Measurements from ENCODE around the gene FFAR1. TPM values are rescaled to one million over a fixed set of nuclear protein-coding genes. Genes with fewer than 3 reads are reported as not detected.

Gene FFAR1
- not detected for polyA plus RNA-seq (2013, experiment 1 of 2)
- polyA plus RNA-seq (2013, experiment 2 of 2) = not detected

- H3K4me3 ChIP-seq (ENCODE audit: extremely low read depth, insufficient read depth, low read length, poor library complexity, severe bottlenecking) = no peak within 1 kb of the TSS
- H3K9me3 ChIP-seq (ENCODE audit: control insufficient read depth, low read length) = no peaks in the 10 kb centered on the region
- 91 to 92% methylated on average over 14 to 18 of the region's 18 CpGs for WGBS, 2 experiments (ENCODE audit: insufficient coverage in 2 of 2)
- H3K27ac ChIP-seq (ENCODE audit: low read depth, low read length, severe bottlenecking) = no peak within 1 kb of the TSS
- H3K4me1 ChIP-seq (ENCODE audit: control insufficient read depth, insufficient read depth, low read length, poor library complexity, severe bottlenecking) = peaks cover 12% of the 10 kb centered on the region
- H3K36me3 ChIP-seq (ENCODE audit: control insufficient read depth, insufficient read depth, low read length) = no peaks in the 10 kb centered on the region
Measured at GRCh38 chr19:35347171-35347929, at the start of gene FFAR1. Gene FFAR1, plus strand, starts transcription at chr19:35347902. Its CDS starts 3,650 bp downstream, at chr19:35351552.

GRCh38 chr19:35297922-35298321, 49.8 kb upstream of the FFAR1 start:
- Histone ChIP-seq H3K9me3 (ENCODE audit: control insufficient read depth, low read length) (no peaks in the 10 kb centered on the region), H3K27ac (ENCODE audit: low read depth, low read length, severe bottlenecking) (no peak overlapping the region), H3K36me3 (ENCODE audit: control insufficient read depth, insufficient read depth, low read length) (no peaks in the 10 kb centered on the region), H3K4me1 (ENCODE audit: control insufficient read depth, insufficient read depth, low read length, poor library complexity, severe bottlenecking) (peaks cover 5% of the 10 kb centered on the region), H3K4me3 (ENCODE audit: extremely low read depth, insufficient read depth, low read length, poor library complexity, severe bottlenecking) (no peak overlapping the region)
- 82 to 95% methylated on average over 2 of the region's 2 CpGs for WGBS, 2 experiments (ENCODE audit: insufficient coverage in 2 of 2)

- no peaks in the 10 kb centered on the region for H3K9me3 ChIP-seq (ENCODE audit: control insufficient read depth, low read length)
- WGBS, 2 experiments (ENCODE audit: insufficient coverage in 2 of 2) = 89 to 91% methylated on average over 4 to 5 of the region's 5 CpGs
- H3K36me3 ChIP-seq (ENCODE audit: control insufficient read depth, insufficient read depth, low read length) = no peaks in the 10 kb centered on the region
- peaks cover 5% of the 10 kb centered on the region for H3K4me1 ChIP-seq (ENCODE audit: control insufficient read depth, insufficient read depth, low read length, poor library complexity, severe bottlenecking)
- no peak overlapping the region for H3K4me3 ChIP-seq (ENCODE audit: extremely low read depth, insufficient read depth, low read length, poor library complexity, severe bottlenecking)
- H3K27ac ChIP-seq (ENCODE audit: low read depth, low read length, severe bottlenecking) = no peak overlapping the region
Measured at GRCh38 chr19:35298561-35298972, 49.1 kb upstream of the FFAR1 start.

- WGBS, 2 experiments (ENCODE audit: insufficient coverage in 2 of 2) = 90 to 92% methylated on average over 25 to 32 of the region's 55 CpGs
- H3K36me3 ChIP-seq (ENCODE audit: control insufficient read depth, insufficient read depth, low read length) = no peaks in the 10 kb centered on the region
- H3K4me3 ChIP-seq (ENCODE audit: extremely low read depth, insufficient read depth, low read length, poor library complexity, severe bottlenecking) = no peak overlapping the region
- no peaks in the 10 kb centered on the region for H3K9me3 ChIP-seq (ENCODE audit: control insufficient read depth, low read length)
- H3K4me1 ChIP-seq (ENCODE audit: control insufficient read depth, insufficient read depth, low read length, poor library complexity, severe bottlenecking) = peaks cover 5% of the 10 kb centered on the region
- H3K27ac ChIP-seq (ENCODE audit: low read depth, low read length, severe bottlenecking) = no peak overlapping the region
Measured at GRCh38 chr19:35299523-35300338, 48.0 kb upstream of the FFAR1 start.

- Histone ChIP-seq H3K9me3 (ENCODE audit: control insufficient read depth, low read length) (no peaks in the 10 kb centered on the region), H3K4me1 (ENCODE audit: control insufficient read depth, insufficient read depth, low read length, poor library complexity, severe bottlenecking) (no peaks in the 10 kb centered on the region), H3K36me3 (ENCODE audit: control insufficient read depth, insufficient read depth, low read length) (no peaks in the 10 kb centered on the region), H3K4me3 (ENCODE audit: extremely low read depth, insufficient read depth, low read length, poor library complexity, severe bottlenecking) (no peak overlapping the region), H3K27ac (ENCODE audit: low read depth, low read length, severe bottlenecking) (no peak overlapping the region)
- 95 to 98% methylated on average over 6 to 10 of the region's 10 CpGs for WGBS, 2 experiments (ENCODE audit: insufficient coverage in 2 of 2)
Measured at GRCh38 chr19:35300339-35300649, 47.4 kb upstream of the FFAR1 start.

- WGBS, 2 experiments (ENCODE audit: insufficient coverage in 2 of 2) = 93 to 100% methylated on average over 2 of the region's 2 CpGs
- no peaks in the 10 kb centered on the region for H3K36me3 ChIP-seq (ENCODE audit: control insufficient read depth, insufficient read depth, low read length)
- peaks cover 3% of the 10 kb centered on the region for H3K4me1 ChIP-seq (ENCODE audit: control insufficient read depth, insufficient read depth, low read length, poor library complexity, severe bottlenecking)
- no peak overlapping the region for H3K4me3 ChIP-seq (ENCODE audit: extremely low read depth, insufficient read depth, low read length, poor library complexity, severe bottlenecking)
- no peaks in the 10 kb centered on the region for H3K9me3 ChIP-seq (ENCODE audit: control insufficient read depth, low read length)
- no peak overlapping the region for H3K27ac ChIP-seq (ENCODE audit: low read depth, low read length, severe bottlenecking)
Measured at GRCh38 chr19:35301961-35302360, 45.7 kb upstream of the FFAR1 start.

GRCh38 chr19:35302446-35302845, 45.3 kb upstream of the FFAR1 start:
- 85 to 88% methylated on average over 9 to 12 of the region's 16 CpGs for WGBS, 2 experiments (ENCODE audit: insufficient coverage in 2 of 2)
- Histone ChIP-seq H3K4me1 (ENCODE audit: control insufficient read depth, insufficient read depth, low read length, poor library complexity, severe bottlenecking) (peaks cover 5% of the 10 kb centered on the region), H3K27ac (ENCODE audit: low read depth, low read length, severe bottlenecking) (no peak overlapping the region), H3K4me3 (ENCODE audit: extremely low read depth, insufficient read depth, low read length, poor library complexity, severe bottlenecking) (no peak overlapping the region), H3K36me3 (ENCODE audit: control insufficient read depth, insufficient read depth, low read length) (no peaks in the 10 kb centered on the region), H3K9me3 (ENCODE audit: control insufficient read depth, low read length) (no peaks in the 10 kb centered on the region)

- no peaks in the 10 kb centered on the region for H3K36me3 ChIP-seq (ENCODE audit: control insufficient read depth, insufficient read depth, low read length)
- no peaks in the 10 kb centered on the region for H3K9me3 ChIP-seq (ENCODE audit: control insufficient read depth, low read length)
- WGBS, 2 experiments (ENCODE audit: insufficient coverage in 2 of 2) = 91 to 92% methylated on average over 6 of the region's 6 CpGs
- H3K27ac ChIP-seq (ENCODE audit: low read depth, low read length, severe bottlenecking) = no peak overlapping the region
- H3K4me1 ChIP-seq (ENCODE audit: control insufficient read depth, insufficient read depth, low read length, poor library complexity, severe bottlenecking) = peaks cover 5% of the 10 kb centered on the region
- no peak overlapping the region for H3K4me3 ChIP-seq (ENCODE audit: extremely low read depth, insufficient read depth, low read length, poor library complexity, severe bottlenecking)
Measured at GRCh38 chr19:35303357-35303915, 44.3 kb upstream of the FFAR1 start.

- Histone ChIP-seq H3K4me1 (ENCODE audit: control insufficient read depth, insufficient read depth, low read length, poor library complexity, severe bottlenecking) (peaks cover 5% of the 10 kb centered on the region), H3K27ac (ENCODE audit: low read depth, low read length, severe bottlenecking) (no peak overlapping the region), H3K4me3 (ENCODE audit: extremely low read depth, insufficient read depth, low read length, poor library complexity, severe bottlenecking) (no peak overlapping the region), H3K9me3 (ENCODE audit: control insufficient read depth, low read length) (no peaks in the 10 kb centered on the region), H3K36me3 (ENCODE audit: control insufficient read depth, insufficient read depth, low read length) (no peaks in the 10 kb centered on the region)
- 82 to 92% methylated on average over 10 of the region's 11 CpGs for WGBS, 2 experiments (ENCODE audit: insufficient coverage in 2 of 2)
Measured at GRCh38 chr19:35304036-35304435, 43.7 kb upstream of the FFAR1 start.

GRCh38 chr19:35305181-35305580, 42.5 kb upstream of the FFAR1 start:
- peaks cover 5% of the 10 kb centered on the region for H3K4me1 ChIP-seq (ENCODE audit: control insufficient read depth, insufficient read depth, low read length, poor library complexity, severe bottlenecking)
- H3K9me3 ChIP-seq (ENCODE audit: control insufficient read depth, low read length) = no peaks in the 10 kb centered on the region
- no peak overlapping the region for H3K4me3 ChIP-seq (ENCODE audit: extremely low read depth, insufficient read depth, low read length, poor library complexity, severe bottlenecking)
- no peaks in the 10 kb centered on the region for H3K36me3 ChIP-seq (ENCODE audit: control insufficient read depth, insufficient read depth, low read length)
- H3K27ac ChIP-seq (ENCODE audit: low read depth, low read length, severe bottlenecking) = no peak overlapping the region
- 97 to 99% methylated on average over 5 to 6 of the region's 6 CpGs for WGBS, 2 experiments (ENCODE audit: insufficient coverage in 2 of 2)
